ENCODE measurements around the gene ADAMTS12. TPM values are rescaled to one million over a fixed set of nuclear protein-coding genes. Genes with fewer than 3 reads are reported as not detected.

Gene ADAMTS12
- total RNA-seq, 2 experiments from 2014 or later = not detected

- ChIA-PET POLR2A (no interaction called here), CTCF (interaction anchor here (0.9 to 1.9 kb wide), 3 partner anchors 12 to 129 kb away, joined by 3 to 12 read pairs (median 3); no protein-coding TSS in a partner anchor)
- Mint-ChIP-seq H3K27ac (peak overlapping the region; percentile 73), H3K27me3 (ENCODE audit: low read depth) (peaks cover 14% of the 10 kb centered on the region), H3K4me3 (peak overlapping the region; percentile 27), H3K36me3 (ENCODE audit: low read depth) (peaks cover 7% of the 10 kb centered on the region), H3K9me3 (ENCODE audit: insufficient read depth) (peaks cover 5% of the 10 kb centered on the region), H3K4me1 (ENCODE audit: low read depth) (peaks cover 43% of the 10 kb centered on the region)
- DNase-seq = peak; percentile 56
- ATAC-seq = peak; percentile 88
Observed at GRCh38 chr5:33840927-33841547, 50.8 kb downstream of the ADAMTS12 start.

- no peak for DNase-seq
- H3K4me3 Mint-ChIP-seq = no peak overlapping the region
- ChIA-PET POLR2A (no interaction called here), CTCF (no interaction called here)
- H3K27ac Mint-ChIP-seq = no peak overlapping the region
- H3K27me3 Mint-ChIP-seq (ENCODE audit: low read depth) = peaks cover 9% of the 10 kb centered on the region
- no peaks in the 10 kb centered on the region for H3K9me3 Mint-ChIP-seq (ENCODE audit: insufficient read depth)
- peaks cover 33% of the 10 kb centered on the region for H3K4me1 Mint-ChIP-seq (ENCODE audit: low read depth)
- ATAC-seq = no peak
- no peaks in the 10 kb centered on the region for H3K36me3 Mint-ChIP-seq (ENCODE audit: low read depth)
Observed at GRCh38 chr5:33837301-33837700, 54.5 kb downstream of the ADAMTS12 start.

- no peaks in the 10 kb centered on the region for H3K9me3 Mint-ChIP-seq (ENCODE audit: insufficient read depth)
- H3K36me3 Mint-ChIP-seq (ENCODE audit: low read depth) = no peaks in the 10 kb centered on the region
- peaks cover 4% of the 10 kb centered on the region for H3K4me1 Mint-ChIP-seq (ENCODE audit: low read depth)
- CTCF ChIA-PET = no interaction called here
- POLR2A ChIA-PET = no interaction called here
- H3K27me3 Mint-ChIP-seq (ENCODE audit: low read depth) = peaks cover 24% of the 10 kb centered on the region
- DNase-seq = no peak
- ATAC-seq = no peak
- H3K4me3 Mint-ChIP-seq = no peak overlapping the region
- no peak overlapping the region for H3K27ac Mint-ChIP-seq
Observed at GRCh38 chr5:33834334-33834733, 57.5 kb downstream of the ADAMTS12 start.

GRCh38 chr5:33833237-33833575 lies 58.6 kb downstream of the ADAMTS12 start:
- ChIA-PET CTCF (no interaction called here), POLR2A (no interaction called here)
- DNase-seq (no peak), ATAC-seq (no peak)
- Mint-ChIP-seq H3K4me1 (ENCODE audit: low read depth) (no peaks in the 10 kb centered on the region), H3K27me3 (ENCODE audit: low read depth) (peaks cover 22% of the 10 kb centered on the region), H3K9me3 (ENCODE audit: insufficient read depth) (no peaks in the 10 kb centered on the region), H3K36me3 (ENCODE audit: low read depth) (no peaks in the 10 kb centered on the region), H3K4me3 (no peak overlapping the region), H3K27ac (no peak overlapping the region)

- Mint-ChIP-seq H3K36me3 (ENCODE audit: low read depth) (no peaks in the 10 kb centered on the region), H3K27ac (no peak overlapping the region), H3K9me3 (ENCODE audit: insufficient read depth) (no peaks in the 10 kb centered on the region), H3K4me1 (ENCODE audit: low read depth) (no peaks in the 10 kb centered on the region), H3K4me3 (no peak overlapping the region), H3K27me3 (ENCODE audit: low read depth) (peaks cover 22% of the 10 kb centered on the region)
- ATAC-seq = no peak
- ChIA-PET POLR2A (no interaction called here), CTCF (no interaction called here)
- DNase-seq = no peak
Observed at GRCh38 chr5:33832404-33833236, 59.2 kb downstream of the ADAMTS12 start.

- Mint-ChIP-seq H3K9me3 (ENCODE audit: insufficient read depth) (no peaks in the 10 kb centered on the region), H3K36me3 (ENCODE audit: low read depth) (no peaks in the 10 kb centered on the region), H3K4me3 (no peak overlapping the region), H3K27me3 (ENCODE audit: low read depth) (peaks cover 22% of the 10 kb centered on the region), H3K4me1 (ENCODE audit: low read depth) (no peaks in the 10 kb centered on the region), H3K27ac (no peak overlapping the region)
- DNase-seq = no peak
- ATAC-seq = no peak
- ChIA-PET POLR2A (no interaction called here), CTCF (no interaction called here)
Observed at GRCh38 chr5:33831041-33831440, 60.7 kb downstream of the ADAMTS12 start.

GRCh38 chr5:33829430-33829829 lies 62.4 kb downstream of the ADAMTS12 start:
- no peak for DNase-seq
- ChIA-PET CTCF (no interaction called here), POLR2A (no interaction called here)
- peaks cover 22% of the 10 kb centered on the region for H3K27me3 Mint-ChIP-seq (ENCODE audit: low read depth)
- H3K4me1 Mint-ChIP-seq (ENCODE audit: low read depth) = peaks cover 3% of the 10 kb centered on the region
- no peaks in the 10 kb centered on the region for H3K9me3 Mint-ChIP-seq (ENCODE audit: insufficient read depth)
- H3K4me3 Mint-ChIP-seq = no peak overlapping the region
- H3K27ac Mint-ChIP-seq = no peak overlapping the region
- H3K36me3 Mint-ChIP-seq (ENCODE audit: low read depth) = no peaks in the 10 kb centered on the region
- ATAC-seq = no peak

- H3K27ac Mint-ChIP-seq = no peak overlapping the region
- ChIA-PET POLR2A (no interaction called here), CTCF (no interaction called here)
- ATAC-seq (no peak), DNase-seq (no peak)
- H3K9me3 Mint-ChIP-seq (ENCODE audit: insufficient read depth) = no peaks in the 10 kb centered on the region
- peaks cover 22% of the 10 kb centered on the region for H3K27me3 Mint-ChIP-seq (ENCODE audit: low read depth)
- H3K4me3 Mint-ChIP-seq = no peak overlapping the region
- no peaks in the 10 kb centered on the region for H3K36me3 Mint-ChIP-seq (ENCODE audit: low read depth)
- peaks cover 4% of the 10 kb centered on the region for H3K4me1 Mint-ChIP-seq (ENCODE audit: low read depth)
Observed at GRCh38 chr5:33828626-33829308, 63.0 kb downstream of the ADAMTS12 start.

GRCh38 chr5:33827885-33828284 lies 63.9 kb downstream of the ADAMTS12 start:
- Mint-ChIP-seq H3K27me3 (ENCODE audit: low read depth) (peaks cover 20% of the 10 kb centered on the region), H3K4me1 (ENCODE audit: low read depth) (peaks cover 4% of the 10 kb centered on the region), H3K9me3 (ENCODE audit: insufficient read depth) (no peaks in the 10 kb centered on the region), H3K4me3 (no peak overlapping the region), H3K27ac (no peak overlapping the region), H3K36me3 (ENCODE audit: low read depth) (no peaks in the 10 kb centered on the region)
- POLR2A ChIA-PET = no interaction called here
- no peak for ATAC-seq
- CTCF ChIA-PET = no interaction called here
- DNase-seq = no peak

GRCh38 chr5:33827018-33827707 lies 64.6 kb downstream of the ADAMTS12 start:
- ATAC-seq (no peak), DNase-seq (no peak)
- ChIA-PET POLR2A (no interaction called here), CTCF (interaction anchor here (0.9 kb wide), 1 partner anchor 49 kb away, joined by 3 read pairs; no protein-coding TSS in a partner anchor)
- Mint-ChIP-seq H3K4me3 (no peak overlapping the region), H3K27me3 (ENCODE audit: low read depth) (peaks cover 19% of the 10 kb centered on the region), H3K36me3 (ENCODE audit: low read depth) (no peaks in the 10 kb centered on the region), H3K27ac (no peak overlapping the region), H3K4me1 (ENCODE audit: low read depth) (peaks cover 4% of the 10 kb centered on the region), H3K9me3 (ENCODE audit: insufficient read depth) (no peaks in the 10 kb centered on the region)

GRCh38 chr5:33824516-33825195 lies 67.1 kb downstream of the ADAMTS12 start:
- Mint-ChIP-seq H3K4me3 (no peak overlapping the region), H3K4me1 (ENCODE audit: low read depth) (peaks cover 4% of the 10 kb centered on the region), H3K9me3 (ENCODE audit: insufficient read depth) (no peaks in the 10 kb centered on the region), H3K36me3 (ENCODE audit: low read depth) (no peaks in the 10 kb centered on the region), H3K27me3 (ENCODE audit: low read depth) (peaks cover 11% of the 10 kb centered on the region), H3K27ac (no peak overlapping the region)
- no peak for DNase-seq
- ATAC-seq = no peak
- POLR2A ChIA-PET = no interaction called here
- CTCF ChIA-PET = no interaction called here
